Measurements from ENCODE around the gene OSBPL10.

DNA sequence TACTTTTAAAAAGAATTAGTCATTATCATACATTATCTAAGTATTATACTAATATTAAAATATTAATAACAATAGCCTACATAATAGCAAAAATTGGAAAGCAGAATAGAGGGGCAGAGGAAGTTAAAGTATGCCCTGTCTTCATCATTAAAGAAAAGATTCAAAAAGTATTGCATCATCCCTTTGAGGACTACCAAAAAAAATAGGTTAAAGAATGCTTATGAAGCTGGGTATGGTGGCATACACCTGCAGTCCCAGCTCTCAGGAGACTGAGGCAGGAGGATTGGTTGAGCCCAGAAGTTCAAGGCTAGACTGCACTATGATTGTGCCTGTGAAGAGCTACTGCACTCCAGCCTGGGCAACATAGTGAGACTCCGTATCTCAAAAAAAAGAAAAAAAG, 240.7 kb downstream of the OSBPL10 start:
- TF ChIP-seq CTCF (IDR thresholded peaks at IDR 0.05) (no peak), POLR2A (IDR thresholded peaks at IDR 0.05) (no peak)
